ENCODE measurements around the gene LGR6. TPM values are rescaled to one million over a fixed set of nuclear protein-coding genes. Genes with fewer than 3 reads are reported as not detected.

LGR6 gene
- total and polyA plus RNA-seq, 2 donors (not counting 1 experiment from before 2014, with no cell fraction given): 0.28 TPM; not detected in 1

DNA sequence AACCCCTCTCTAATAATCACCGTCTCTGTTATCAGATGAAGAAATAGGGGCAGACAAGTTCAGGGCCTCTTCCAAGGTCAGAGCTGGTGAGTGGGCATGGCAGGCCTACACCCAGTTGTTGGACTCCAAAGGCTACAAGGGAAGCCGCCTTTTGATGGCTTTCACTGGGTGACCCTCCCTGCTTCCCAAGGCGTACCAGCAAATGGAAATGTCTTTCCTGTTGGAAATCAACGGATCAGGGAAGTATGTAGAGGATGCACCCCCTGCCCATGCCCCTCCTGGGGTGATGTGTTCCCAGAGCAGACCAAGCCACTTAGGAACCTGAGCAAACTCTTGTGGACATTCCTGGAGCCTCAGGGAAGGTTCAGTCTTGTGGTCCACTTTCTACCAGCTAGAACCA is 47.4 kb downstream of the LGR6 start:
- CTCF ChIA-PET: no interaction called here
- H3K4me1 ChIP-seq (ENCODE audit: control insufficient read depth in 2 of 2, insufficient read depth in 2 of 2, low read length in 2 of 2): no peaks in the 10 kb centered on the region
- 89% methylated on average over 3 of the region's 4 CpGs for WGBS (ENCODE audit: insufficient coverage)

DNA sequence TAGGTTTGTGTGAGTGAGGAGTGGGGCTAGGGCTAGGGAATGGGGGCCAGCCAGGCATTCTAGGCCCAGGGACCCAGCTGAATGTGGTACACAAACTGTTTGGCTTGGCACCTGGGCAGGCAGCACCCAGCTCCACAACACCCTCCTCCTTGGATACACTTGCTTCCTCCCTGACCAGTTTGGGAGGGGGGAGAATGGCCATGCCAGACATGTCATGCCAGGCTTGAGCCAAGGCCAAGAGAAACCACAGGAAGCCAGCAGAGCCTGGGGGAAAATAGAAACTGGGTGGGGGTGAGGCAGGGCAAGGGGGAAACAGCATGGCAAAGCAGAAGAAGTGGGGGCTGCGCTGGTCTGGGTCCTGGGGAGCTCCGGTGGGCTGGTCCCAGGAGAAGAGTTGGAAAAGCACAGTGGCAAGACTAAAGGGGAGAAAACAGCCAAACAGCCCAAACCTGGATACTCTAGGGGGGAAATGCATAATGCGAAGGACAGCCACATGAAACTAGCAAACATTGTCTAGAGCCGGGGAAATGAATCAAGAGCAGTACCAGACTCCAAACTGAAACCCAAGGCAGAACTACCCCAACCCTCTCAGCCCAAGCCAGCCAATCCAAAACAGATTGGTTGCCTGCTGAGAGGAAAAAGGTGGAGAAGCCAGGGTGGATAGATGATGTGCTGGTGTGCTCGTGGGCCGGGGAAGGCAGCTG is 47.9 kb downstream of the LGR6 start:
- H3K27ac ChIP-seq (ENCODE audit: low read length in 2 of 2): no peak overlapping the region
- H3K9ac ChIP-seq (ENCODE audit: low read length): no peak overlapping the region
- ATAC-seq (ENCODE audit: low read depth) (no peak), DNase-seq (no peak)
- no peaks in the 10 kb centered on the region for H3K9me3 Mint-ChIP-seq (ENCODE audit: insufficient read depth)
- H3K4me3 ChIP-seq (ENCODE audit: control extremely low read depth in 1 of 5, extremely low read depth in 1 of 5, insufficient read depth in 1 of 5, low read depth in 2 of 5, low read length in 4 of 5): no peak overlapping the region
- H3K27me3 ChIP-seq (replicated peaks in 1 of 4; ENCODE audit: control extremely low read depth in 1 of 4, control insufficient read depth in 3 of 4, insufficient read depth in 4 of 4, low read length in 3 of 4): peaks cover 0 to 8% (median 2%) of the 10 kb centered on the region in 4 experiments
- H3K4me2 ChIP-seq (replicated peaks; ENCODE audit: low read depth, low read length, poor library complexity, severe bottlenecking): no peak overlapping the region
- peaks cover 3% of the 10 kb centered on the region for H3K4me1 Mint-ChIP-seq
- ChIA-PET CTCF (no interaction called here), POLR2A (no interaction called here)
- no peak overlapping the region for H2AFZ ChIP-seq (ENCODE audit: insufficient read depth, low read depth, low read length, poor library complexity, severe bottlenecking)
- 7% methylated on average over 2 of the region's 6 CpGs for WGBS (ENCODE audit: insufficient coverage)
- H4K20me1 ChIP-seq (ENCODE audit: control insufficient read depth, insufficient read depth, low read length, poor library complexity, severe bottlenecking): no peaks in the 10 kb centered on the region
- H3K36me3 ChIP-seq (replicated peaks in 1 of 2; ENCODE audit: control extremely low read depth in 1 of 2, control insufficient read depth in 1 of 2, extremely low read depth in 1 of 2, insufficient read depth in 2 of 2, low read length in 1 of 2): no peaks in the 10 kb centered on the region
- H3K4me3 Mint-ChIP-seq: no peak overlapping the region
- intact Hi-C loops (cut with micrococcal nuclease): no loop called here
- H3K9me3 ChIP-seq (ENCODE audit: control extremely low read depth in 1 of 3, control insufficient read depth in 2 of 3, insufficient read depth in 1 of 3, low read length in 2 of 3): no peaks in the 10 kb centered on the region
- H3K27me3 Mint-ChIP-seq: peaks cover 24% of the 10 kb centered on the region
- no peak for TF ChIP-seq EZH2 (IDR thresholded peaks at IDR 0.05; ENCODE audit: borderline replicate concordance, insufficient read depth, low read depth, low read length, poor library complexity, severe bottlenecking)
- TF ChIP-seq, protein P1, sequence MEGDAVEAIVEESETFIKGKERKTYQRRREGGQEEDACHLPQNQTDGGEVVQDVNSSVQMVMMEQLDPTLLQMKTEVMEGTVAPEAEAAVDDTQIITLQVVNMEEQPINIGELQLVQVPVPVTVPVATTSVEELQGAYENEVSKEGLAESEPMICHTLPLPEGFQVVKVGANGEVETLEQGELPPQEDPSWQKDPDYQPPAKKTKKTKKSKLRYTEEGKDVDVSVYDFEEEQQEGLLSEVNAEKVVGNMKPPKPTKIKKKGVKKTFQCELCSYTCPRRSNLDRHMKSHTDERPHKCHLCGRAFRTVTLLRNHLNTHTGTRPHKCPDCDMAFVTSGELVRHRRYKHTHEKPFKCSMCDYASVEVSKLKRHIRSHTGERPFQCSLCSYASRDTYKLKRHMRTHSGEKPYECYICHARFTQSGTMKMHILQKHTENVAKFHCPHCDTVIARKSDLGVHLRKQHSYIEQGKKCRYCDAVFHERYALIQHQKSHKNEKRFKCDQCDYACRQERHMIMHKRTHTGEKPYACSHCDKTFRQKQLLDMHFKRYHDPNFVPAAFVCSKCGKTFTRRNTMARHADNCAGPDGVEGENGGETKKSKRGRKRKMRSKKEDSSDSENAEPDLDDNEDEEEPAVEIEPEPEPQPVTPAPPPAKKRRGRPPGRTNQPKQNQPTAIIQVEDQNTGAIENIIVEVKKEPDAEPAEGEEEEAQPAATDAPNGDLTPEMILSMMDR (IDR thresholded peaks at IDR 0.05): no peak
- no peaks in the 10 kb centered on the region for H3K79me2 ChIP-seq (ENCODE audit: control insufficient read depth, insufficient read depth, low read length)
- H3K4me1 ChIP-seq (ENCODE audit: control insufficient read depth in 2 of 2, insufficient read depth in 2 of 2, low read length in 2 of 2): no peaks in the 10 kb centered on the region
- no peak overlapping the region for H3K27ac Mint-ChIP-seq

More for the DNA sequence above, 47.4 kb downstream of the LGR6 start:
- Mint-ChIP-seq H3K4me1 (peaks cover 3% of the 10 kb centered on the region), H3K4me3 (no peak overlapping the region), H3K27ac (no peak overlapping the region), H3K27me3 (peaks cover 30% of the 10 kb centered on the region), H3K9me3 (ENCODE audit: insufficient read depth) (no peaks in the 10 kb centered on the region)
- Histone ChIP-seq H3K27ac (ENCODE audit: low read length in 2 of 2) (no peak overlapping the region), H3K79me2 (ENCODE audit: control insufficient read depth, insufficient read depth, low read length) (no peaks in the 10 kb centered on the region), H2AFZ (ENCODE audit: insufficient read depth, low read depth, low read length, poor library complexity, severe bottlenecking) (no peak overlapping the region), H3K27me3 (replicated peaks in 1 of 4; ENCODE audit: control extremely low read depth in 1 of 4, control insufficient read depth in 3 of 4, insufficient read depth in 4 of 4, low read length in 3 of 4) (peaks cover 0 to 13% (median 3%) of the 10 kb centered on the region in 4 experiments), H3K9me3 (ENCODE audit: control extremely low read depth in 1 of 3, control insufficient read depth in 2 of 3, insufficient read depth in 1 of 3, low read length in 2 of 3) (peaks cover 0 to 3% (median 0%) of the 10 kb centered on the region in 3 donors), H3K9ac (ENCODE audit: low read length) (no peak overlapping the region), H3K4me3 (ENCODE audit: control extremely low read depth in 1 of 5, extremely low read depth in 1 of 5, insufficient read depth in 1 of 5, low read depth in 2 of 5, low read length in 4 of 5) (no peak overlapping the region), H4K20me1 (ENCODE audit: control insufficient read depth, insufficient read depth, low read length, poor library complexity, severe bottlenecking) (no peaks in the 10 kb centered on the region), H3K4me2 (replicated peaks; ENCODE audit: low read depth, low read length, poor library complexity, severe bottlenecking) (no peak overlapping the region), H3K36me3 (replicated peaks in 1 of 2; ENCODE audit: control extremely low read depth in 1 of 2, control insufficient read depth in 1 of 2, extremely low read depth in 1 of 2, insufficient read depth in 2 of 2, low read length in 1 of 2) (no peaks in the 10 kb centered on the region)
- POLR2A ChIA-PET: no interaction called here
- intact Hi-C loops (cut with micrococcal nuclease): no loop called here
- TF ChIP-seq EZH2 (IDR thresholded peaks at IDR 0.05; ENCODE audit: borderline replicate concordance, insufficient read depth, low read depth, low read length, poor library complexity, severe bottlenecking): no peak
- TF ChIP-seq, protein P1 (IDR thresholded peaks at IDR 0.05): no peak
- no peak for DNase-seq
- no peak for ATAC-seq (ENCODE audit: low read depth)
